ENCODE measurements around the gene RGS16. TPM values are rescaled to one million over a fixed set of nuclear protein-coding genes. Genes with fewer than 3 reads are reported as not detected.
A peak's percentile ranks its signal among the peaks of the same experiment; 100 is the strongest.

The RGS16 gene
- total and polyA plus RNA-seq, 7 experiments from 2014 or later = 0.10 to 17.5 (median 0.54) TPM

GRCh38 chr1:182631053-182631677 lies 27.0 kb upstream of the RGS16 start:
- Histone ChIP-seq H3K4me1 (ENCODE audit: control insufficient read depth in 2 of 2, insufficient read depth in 2 of 2, low read length in 2 of 2) (peaks cover 13% of the 10 kb centered on the region in 2 donors), H3K36me3 (ENCODE audit: control insufficient read depth in 2 of 3, insufficient read depth in 3 of 3, low read length in 3 of 3) (no peaks in the 10 kb centered on the region), H3K27ac (ENCODE audit: low read depth, low read length) (no peak overlapping the region), H3K4me3 (ENCODE audit: low read length) (no peak overlapping the region), H3K27me3 (ENCODE audit: control insufficient read depth in 2 of 2, insufficient read depth in 2 of 2, low read length in 2 of 2) (no peaks in the 10 kb centered on the region), H3K9me3 (ENCODE audit: control insufficient read depth in 2 of 3, low read length in 3 of 3) (no peaks in the 10 kb centered on the region)
- ChIA-PET POLR2A (no interaction called here), CTCF (interaction anchor here (2.4 kb wide), 1 partner anchor 30 kb away, joined by 7 read pairs; no protein-coding TSS in a partner anchor)
- peaks cover 30 to 48% (median 38%) of the 10 kb centered on the region in 7 donors for H3K4me1 Mint-ChIP-seq
- intact Hi-C loops (cut with micrococcal nuclease) = loop anchor here in 1 of 2 donors (2.0 kb wide), 1 partner anchor 14 kb away; no protein-coding TSS in a partner anchor
- no peak overlapping the region for H3K27ac Mint-ChIP-seq
- H3K27me3 Mint-ChIP-seq = peaks cover 0 to 55% (median 6%) of the 10 kb centered on the region in 5 donors
- DNase-seq (no peak), ATAC-seq (no peak)
- peak overlapping the region in 2 of 10 donors; percentile 8 to 20 for H3K4me3 Mint-ChIP-seq
- no peaks in the 10 kb centered on the region for H3K9me3 Mint-ChIP-seq
- H3K36me3 Mint-ChIP-seq = no peaks in the 10 kb centered on the region

DNA sequence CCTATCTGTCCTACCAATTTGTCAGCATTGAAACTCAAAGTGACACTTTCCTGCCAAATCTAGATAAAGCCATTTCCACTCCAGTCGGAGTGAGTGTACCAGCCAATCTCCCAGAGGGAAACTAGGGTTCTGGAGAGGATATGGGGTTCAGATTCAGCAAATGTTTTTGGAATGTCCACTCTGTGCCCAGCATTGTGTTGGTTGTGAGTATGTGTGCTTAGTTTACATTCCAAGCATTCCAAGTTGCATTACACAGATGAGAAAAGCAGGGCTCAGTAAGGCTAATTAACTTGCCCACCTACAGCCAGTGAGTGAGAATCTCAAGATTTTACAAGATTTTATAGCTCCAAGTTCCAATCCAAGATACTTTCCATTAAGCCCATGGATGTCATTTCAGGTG lies 26.4 kb upstream of the RGS16 start:
- peaks cover 30 to 54% (median 40%) of the 10 kb centered on the region in 7 donors for H3K4me1 Mint-ChIP-seq
- intact Hi-C loops (cut with micrococcal nuclease) = loop anchor here in 1 of 2 donors (2.0 kb wide), 1 partner anchor 14 kb away; no protein-coding TSS in a partner anchor
- peak overlapping the region in 4 of 10 donors; percentile 8 to 32 (median 25) for H3K4me3 Mint-ChIP-seq
- Histone ChIP-seq H3K36me3 (ENCODE audit: control insufficient read depth in 2 of 3, insufficient read depth in 3 of 3, low read length in 3 of 3) (no peaks in the 10 kb centered on the region), H3K9me3 (ENCODE audit: control insufficient read depth in 2 of 3, low read length in 3 of 3) (no peaks in the 10 kb centered on the region), H3K4me3 (ENCODE audit: low read length) (no peak overlapping the region), H3K27me3 (ENCODE audit: control insufficient read depth in 2 of 2, insufficient read depth in 2 of 2, low read length in 2 of 2) (no peaks in the 10 kb centered on the region), H3K27ac (ENCODE audit: low read depth, low read length) (no peak overlapping the region), H3K4me1 (ENCODE audit: control insufficient read depth in 2 of 2, insufficient read depth in 2 of 2, low read length in 2 of 2) (peaks cover 13 to 17% of the 10 kb centered on the region in 2 donors)
- ChIA-PET POLR2A (interaction anchor here (1.1 kb wide), 1 partner anchor 27 kb away, joined by 3 read pairs; no protein-coding TSS in a partner anchor), CTCF (no interaction called here)
- no peaks in the 10 kb centered on the region for H3K36me3 Mint-ChIP-seq
- DNase-seq (no peak), ATAC-seq (no peak)
- H3K27me3 Mint-ChIP-seq = peaks cover 0 to 49% (median 4%) of the 10 kb centered on the region in 5 donors
- no peaks in the 10 kb centered on the region for H3K9me3 Mint-ChIP-seq
- H3K27ac Mint-ChIP-seq = no peak overlapping the region

DNA sequence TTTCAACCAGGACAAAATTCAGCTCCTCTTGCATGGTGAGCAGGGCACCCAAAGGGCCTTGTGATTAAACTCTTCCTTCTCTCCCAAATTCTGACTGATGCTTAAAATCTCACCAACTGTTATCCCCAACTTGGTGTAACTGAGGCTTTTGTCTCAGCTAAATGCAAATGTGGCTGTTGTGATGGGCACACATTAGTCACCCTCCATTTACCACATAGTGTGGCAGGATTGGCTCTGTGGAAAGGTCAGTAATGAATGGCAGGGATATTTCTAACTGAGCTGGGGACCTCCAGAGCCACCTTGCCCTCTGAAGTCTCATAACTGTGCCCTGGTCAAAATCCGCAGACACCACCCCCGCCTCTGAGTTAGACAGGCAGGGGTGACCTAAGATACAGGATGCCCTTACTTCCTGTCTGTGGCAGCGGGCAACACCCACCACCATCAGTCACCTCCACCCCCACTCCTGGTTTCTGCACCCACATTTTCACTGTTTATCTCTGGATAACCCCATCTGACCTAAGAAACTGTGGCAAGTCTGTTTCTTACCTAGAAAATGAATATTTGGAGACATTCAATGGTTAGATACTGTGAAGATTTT lies 25.4 kb upstream of the RGS16 start:
- intact Hi-C loops (cut with micrococcal nuclease) = loop anchor here in 1 of 2 donors (2.0 kb wide), 1 partner anchor 13 kb away; no protein-coding TSS in a partner anchor
- Mint-ChIP-seq H3K27ac (peak overlapping the region in 4 of 9 donors; percentile 1 to 39 (median 12)), H3K27me3 (peaks cover 0 to 42% (median 0%) of the 10 kb centered on the region in 5 donors), H3K9me3 (no peaks in the 10 kb centered on the region), H3K4me1 (peaks cover 39 to 64% (median 49%) of the 10 kb centered on the region in 7 donors), H3K4me3 (peak overlapping the region in 9 of 10 donors; percentile 2 to 69 (median 30)), H3K36me3 (no peaks in the 10 kb centered on the region)
- Histone ChIP-seq H3K4me1 (ENCODE audit: control insufficient read depth in 2 of 2, insufficient read depth in 2 of 2, low read length in 2 of 2) (peaks cover 13 to 27% of the 10 kb centered on the region in 2 donors), H3K36me3 (ENCODE audit: control insufficient read depth in 2 of 3, insufficient read depth in 3 of 3, low read length in 3 of 3) (no peaks in the 10 kb centered on the region), H3K4me3 (ENCODE audit: low read length) (no peak overlapping the region), H3K9me3 (ENCODE audit: control insufficient read depth in 2 of 3, low read length in 3 of 3) (no peaks in the 10 kb centered on the region), H3K27me3 (ENCODE audit: control insufficient read depth in 2 of 2, insufficient read depth in 2 of 2, low read length in 2 of 2) (no peaks in the 10 kb centered on the region), H3K27ac (ENCODE audit: low read depth, low read length) (no peak overlapping the region)
- DNase-seq (peak in 6 of 9 donors; percentile 10 to 73 (median 20)), ATAC-seq (peak; percentile 86)
- POLR2A ChIA-PET = interaction anchor here (0.9 to 1.3 kb wide), 3 partner anchors 15 to 159 kb away, joined by 3 to 4 read pairs (median 3); no protein-coding TSS in a partner anchor
- CTCF ChIA-PET = interaction anchor here (0.8 kb wide), 1 partner anchor 31 kb away, joined by 4 read pairs; no protein-coding TSS in a partner anchor

GRCh38 chr1:182629080-182629479 lies 24.9 kb upstream of the RGS16 start:
- Histone ChIP-seq H3K9me3 (ENCODE audit: control insufficient read depth in 2 of 3, low read length in 3 of 3) (no peaks in the 10 kb centered on the region), H3K27me3 (ENCODE audit: control insufficient read depth in 2 of 2, insufficient read depth in 2 of 2, low read length in 2 of 2) (no peaks in the 10 kb centered on the region), H3K27ac (ENCODE audit: low read depth, low read length) (no peak overlapping the region), H3K36me3 (ENCODE audit: control insufficient read depth in 2 of 3, insufficient read depth in 3 of 3, low read length in 3 of 3) (no peaks in the 10 kb centered on the region), H3K4me1 (ENCODE audit: control insufficient read depth in 2 of 2, insufficient read depth in 2 of 2, low read length in 2 of 2) (peaks cover 13 to 32% of the 10 kb centered on the region in 2 donors), H3K4me3 (ENCODE audit: low read length) (no peak overlapping the region)
- H3K36me3 Mint-ChIP-seq = no peaks in the 10 kb centered on the region
- H3K27me3 Mint-ChIP-seq = peaks cover 0 to 40% (median 0%) of the 10 kb centered on the region in 5 donors
- ATAC-seq = no peak
- H3K27ac Mint-ChIP-seq = peak overlapping the region in 4 of 9 donors; percentile 1 to 39 (median 12)
- DNase-seq = no peak
- intact Hi-C loops (cut with micrococcal nuclease) = no loop called here
- CTCF ChIA-PET = interaction anchor here (0.8 kb wide), 1 partner anchor 30 kb away, joined by 4 read pairs; no protein-coding TSS in a partner anchor
- H3K4me1 Mint-ChIP-seq = peaks cover 42 to 68% (median 49%) of the 10 kb centered on the region in 7 donors
- H3K4me3 Mint-ChIP-seq = peak overlapping the region in 4 of 10 donors; percentile 2 to 25 (median 20)
- POLR2A ChIA-PET = interaction anchor here (0.9 to 1.3 kb wide), 3 partner anchors 15 to 160 kb away, joined by 3 to 4 read pairs (median 3); no protein-coding TSS in a partner anchor
- no peaks in the 10 kb centered on the region for H3K9me3 Mint-ChIP-seq

DNA sequence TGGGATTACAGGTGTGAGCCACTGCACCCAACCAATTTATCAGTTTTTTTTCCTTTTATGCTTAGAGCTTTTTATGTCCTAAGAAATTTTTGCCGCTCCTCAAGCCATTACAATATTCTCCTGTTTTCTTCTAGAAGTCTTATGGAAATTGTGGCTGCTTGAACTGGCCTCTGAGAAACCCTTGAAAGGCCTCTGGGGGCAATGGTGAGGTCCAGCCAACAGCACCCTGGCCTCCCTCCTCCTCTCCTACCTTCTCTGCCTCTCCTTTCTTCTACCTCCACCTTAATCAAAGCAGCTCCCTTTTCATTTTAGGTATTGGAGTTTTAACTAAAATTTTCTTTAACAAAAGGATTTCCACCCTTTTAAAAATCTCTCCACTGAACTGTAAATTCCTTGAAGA lies 24.5 kb upstream of the RGS16 start:
- no peaks in the 10 kb centered on the region for H3K36me3 ChIP-seq (ENCODE audit: control insufficient read depth in 2 of 3, insufficient read depth in 3 of 3, low read length in 3 of 3)
- Mint-ChIP-seq H3K4me3 (no peak overlapping the region), H3K4me1 (peaks cover 42 to 71% (median 49%) of the 10 kb centered on the region in 7 donors), H3K36me3 (no peaks in the 10 kb centered on the region), H3K27me3 (peaks cover 0 to 37% (median 0%) of the 10 kb centered on the region in 5 donors), H3K27ac (peak overlapping the region in 1 of 9 donors; percentile 17), H3K9me3 (no peaks in the 10 kb centered on the region)
- no peaks in the 10 kb centered on the region for H3K9me3 ChIP-seq (ENCODE audit: control insufficient read depth in 2 of 3, low read length in 3 of 3)
- ATAC-seq = no peak
- intact Hi-C loops (cut with micrococcal nuclease) = no loop called here
- no peak overlapping the region for H3K4me3 ChIP-seq (ENCODE audit: low read length)
- H3K4me1 ChIP-seq (ENCODE audit: control insufficient read depth in 2 of 2, insufficient read depth in 2 of 2, low read length in 2 of 2) = peaks cover 13 to 36% of the 10 kb centered on the region in 2 donors
- H3K27ac ChIP-seq (ENCODE audit: low read depth, low read length) = no peak overlapping the region
- ChIA-PET POLR2A (interaction anchor here (0.9 to 1.3 kb wide), 2 partner anchors 15 to 160 kb away, joined by 3 to 4 read pairs; no protein-coding TSS in a partner anchor), CTCF (no interaction called here)
- DNase-seq = no peak
- no peaks in the 10 kb centered on the region for H3K27me3 ChIP-seq (ENCODE audit: control insufficient read depth in 2 of 2, insufficient read depth in 2 of 2, low read length in 2 of 2)

GRCh38 chr1:182627622-182628021 lies 23.4 kb upstream of the RGS16 start:
- H3K27ac Mint-ChIP-seq = no peak overlapping the region
- H3K4me1 Mint-ChIP-seq = peaks cover 37 to 77% (median 43%) of the 10 kb centered on the region in 7 donors
- no peaks in the 10 kb centered on the region for H3K9me3 ChIP-seq (ENCODE audit: control insufficient read depth in 2 of 3, low read length in 3 of 3)
- ATAC-seq (no peak), DNase-seq (no peak)
- H3K4me3 Mint-ChIP-seq = no peak overlapping the region
- no peaks in the 10 kb centered on the region for H3K36me3 ChIP-seq (ENCODE audit: control insufficient read depth in 2 of 3, insufficient read depth in 3 of 3, low read length in 3 of 3)
- no peaks in the 10 kb centered on the region for H3K36me3 Mint-ChIP-seq
- H3K27me3 ChIP-seq (ENCODE audit: control insufficient read depth in 2 of 2, insufficient read depth in 2 of 2, low read length in 2 of 2) = no peaks in the 10 kb centered on the region
- H3K27me3 Mint-ChIP-seq = peaks cover 0 to 39% (median 0%) of the 10 kb centered on the region in 5 donors
- intact Hi-C loops (cut with micrococcal nuclease) = no loop called here
- no peak overlapping the region for H3K27ac ChIP-seq (ENCODE audit: low read depth, low read length)
- H3K4me1 ChIP-seq (ENCODE audit: control insufficient read depth in 2 of 2, insufficient read depth in 2 of 2, low read length in 2 of 2) = peaks cover 13 to 37% of the 10 kb centered on the region in 2 donors
- no peaks in the 10 kb centered on the region for H3K9me3 Mint-ChIP-seq
- ChIA-PET POLR2A (interaction anchor here (2.7 kb wide), 1 partner anchor 11 kb away, joined by 9 read pairs; no protein-coding TSS in a partner anchor), CTCF (interaction anchor here (0.6 kb wide), 1 partner anchor 11 kb away, joined by 7 read pairs; no protein-coding TSS in a partner anchor)
- H3K4me3 ChIP-seq (ENCODE audit: low read length) = no peak overlapping the region

All from naive thymus-derived CD4-positive, alpha-beta T cell (primary cell).